H1 (cell line): Measurements from ENCODE around the gene ZHX3. TPM values are rescaled to one million over a fixed set of nuclear protein-coding genes. Genes with fewer than 3 reads are reported as not detected.

Experiments
- BRCA1 ChIP-seq: IDR thresholded peaks from 2 replicates; pipeline ENCODE4 v1.6.1; 2012; ENCODE audit warnings: low read depth, low read length, improper control_type of control experiment
- CHD7 ChIP-seq: fragments of 300-600 bp; sonication (generic); IDR thresholded peaks from 2 replicates; pipeline ENCODE4 v1.7.1; 2012; ENCODE audit warnings: low read length, moderate library complexity, mild to moderate bottlenecking, inconsistent platforms; ENCODE audit not compliant: insufficient replicate concordance
- HDAC2 ChIP-seq, 2 experiments: fragments of 300-600 bp in 1 of 2; sonication (generic) in 1 of 2; IDR thresholded peaks; 2 replicates each; pipeline ENCODE4 v1.6.1; 2011 to 2012; ENCODE audit warnings: low read depth in 2 of 2, low read length in 2 of 2, mild to moderate bottlenecking in 2 of 2, moderate library complexity in 2 of 2, borderline replicate concordance in 1 of 2, inconsistent platforms in 1 of 2
- NRF1 ChIP-seq: IDR thresholded peaks from 2 replicates; pipeline ENCODE4 v1.6.1; 2011; ENCODE audit warnings: mild to moderate bottlenecking, low read depth, low read length, improper control_type of control experiment
- RBBP5 ChIP-seq: IDR thresholded peaks from 2 replicates; pipeline ENCODE4 v1.7.1; 2012; ENCODE audit warnings: low read depth, mild to moderate bottlenecking, inconsistent platforms, low read length, moderate library complexity, borderline replicate concordance
- RFX5 ChIP-seq: IDR thresholded peaks from 2 replicates; pipeline ENCODE4 v1.6.1; 2011; ENCODE audit warnings: low read depth, low read length, improper control_type of control experiment, borderline replicate concordance
- SP1 ChIP-seq: IDR thresholded peaks from 2 replicates; pipeline ENCODE4 v1.6.1; 2011; ENCODE audit warnings: low read depth, low read length
- SP4 ChIP-seq: IDR thresholded peaks from 2 replicates; pipeline ENCODE4 v1.6.1; 2012; ENCODE audit warnings: low read length, inconsistent platforms
- SUZ12 ChIP-seq: fragments of 200-600 bp; sonication (generic); IDR thresholded peaks from 2 replicates; pipeline ENCODE4 v1.6.1; 2012; ENCODE audit warnings: mild to moderate bottlenecking, inconsistent platforms, low read length, moderate library complexity, mixed read lengths
- TCF12 ChIP-seq: IDR thresholded peaks from 2 replicates; pipeline ENCODE4 v1.6.1; 2011; ENCODE audit warnings: low read depth, mild to moderate bottlenecking, low read length
- USF2 ChIP-seq: IDR thresholded peaks from 2 replicates; pipeline ENCODE4 v1.6.1; 2011; ENCODE audit warnings: low read length, improper control_type of control experiment
- polyA plus RNA-seq, 7 experiments: library from polyadenylated mRNA; depleted of rRNA in 3 of 7; stranded (reverse) in 5 of 7; unstranded in 2 of 7; fragments of >200 nt in 5 of 7; fragments of 200-250 nt in 2 of 7; gene quantifications; 1 replicate in 5 of 7; 2 replicates in 1 of 7; 4 replicates in 1 of 7; pipeline versions ENCODE4 v1.2.1 to v1.2.3, GENCODE V29; 2011 to 2013; ENCODE audit warnings: missing spikeins in 2 of 7, mixed read lengths in 2 of 7
- total RNA-seq: library from RNA; stranded (reverse); fragmentation: NEBNext Ultra II Directional; extraction: Animal tissue kit (Norgen Biotek cat#: 25700); gene quantifications from 2 replicates; pipeline ENCODE4 v1.2.1, GENCODE V29; 2021

The ZHX3 gene
- total and polyA plus RNA-seq, 2 of the 8 experiments (the other 6 are each of a cell fraction or from before 2014, with no cell fraction given) = 1.00 to 7.8 TPM

GRCh38 chr20:41242352-41242751 lies 75.2 kb downstream of the ZHX3 start (continued):
- TF ChIP-seq CHD7 = no peak
- TF ChIP-seq BRCA1 = no peak
- TF ChIP-seq SP4 = no peak
- no peak for TF ChIP-seq SUZ12
- no peak for TF ChIP-seq RFX5
- no peak for TF ChIP-seq SP1
- TF ChIP-seq USF2 = no peak
- TF ChIP-seq TCF12 = no peak
- TF ChIP-seq HDAC2 (IDR thresholded peaks at IDR 0.05; ENCODE audit: borderline replicate concordance in 1 of 2, low read depth in 2 of 2, low read length in 2 of 2) = no peak
- no peak for TF ChIP-seq RBBP5
- TF ChIP-seq NRF1 = no peak
